Hippocampal formation (tissue), 2 donors: ENCODE results near the gene FTO.
A peak's percentile ranks its signal among the peaks of the same experiment; 100 is the strongest.

Source experiments
- DNase-seq, 2 donors: peaks; one replicate each; lab custom pipeline; 2025; lab: John Stamatoyannopoulos, UW

The FTO gene

GRCh38 chr16:53966821-53967571 lies 263.0 kb downstream of the FTO start:
- DNase-seq = peak; percentile 25 to 47

- DNase-seq = no peak
These were observed 263.6 kb downstream of the FTO start for GRCh38 chr16:53967572-53967971.

- DNase-seq = no peak
These were observed 264.5 kb downstream of the FTO start for GRCh38 chr16:53968454-53968853.

- DNase-seq = no peak
These were observed 264.9 kb downstream of the FTO start for GRCh38 chr16:53968896-53969295.

- no peak for DNase-seq
These were observed 267.7 kb downstream of the FTO start for GRCh38 chr16:53971616-53972015.

- DNase-seq = no peak
These were observed 269.1 kb downstream of the FTO start for GRCh38 chr16:53973021-53973420.

GRCh38 chr16:53974484-53975080 lies 270.6 kb downstream of the FTO start:
- DNase-seq = no peak

- DNase-seq = no peak
These were observed 276.7 kb downstream of the FTO start for GRCh38 chr16:53980675-53981074.

- DNase-seq = no peak
These were observed 278.7 kb downstream of the FTO start for GRCh38 chr16:53982631-53983042.

- no peak for DNase-seq
These were observed 281.0 kb downstream of the FTO start for GRCh38 chr16:53984936-53985335.

- DNase-seq = no peak
These were observed 281.9 kb downstream of the FTO start for GRCh38 chr16:53985861-53986260.

- DNase-seq = no peak
These were observed 282.8 kb downstream of the FTO start for GRCh38 chr16:53986793-53987192.

- DNase-seq = no peak
These were observed 284.2 kb downstream of the FTO start for GRCh38 chr16:53988136-53988535.

GRCh38 chr16:53989597-53989996 lies 285.6 kb downstream of the FTO start:
- DNase-seq = no peak

GRCh38 chr16:53991754-53992378 lies 287.9 kb downstream of the FTO start:
- no peak for DNase-seq

- no peak for DNase-seq
These were observed 291.4 kb downstream of the FTO start for GRCh38 chr16:53995378-53995777.

GRCh38 chr16:53996961-53997360 lies 293.0 kb downstream of the FTO start:
- DNase-seq = no peak

- no peak for DNase-seq
These were observed 294.3 kb downstream of the FTO start for GRCh38 chr16:53998024-53998810.

- no peak for DNase-seq
These were observed 295.1 kb downstream of the FTO start for GRCh38 chr16:53998966-53999522.

- DNase-seq = no peak
These were observed 295.9 kb downstream of the FTO start for GRCh38 chr16:53999841-54000240.

- DNase-seq = no peak
These were observed 296.4 kb downstream of the FTO start for GRCh38 chr16:54000361-54000760.

- DNase-seq = no peak
These were observed 302.7 kb downstream of the FTO start for GRCh38 chr16:54006693-54007092.
